Purkinje cell (primary cell): ENCODE data around the gene FOXD4L6. TPM values are rescaled to one million over a fixed set of nuclear protein-coding genes. Genes with fewer than 3 reads are reported as not detected.

ENCODE experiments used
- polyA plus RNA-seq: library from polyadenylated mRNA; unstranded; fragments of >200 nt; fragmentation: Nextera tagmentation; gene quantifications from 2 replicates; pipeline ENCODE4 v1.2.1, GENCODE V29; 2014

The FOXD4L6 gene
- 0.57 TPM in 1 of 2 replicates, not detected in the other for polyA plus RNA-seq

GRCh38 chr9:41128581-41128980 is at the start of gene FOXD4L6:
Gene FOXD4L6, minus strand, starts transcription at chr9:41128681. Its CDS starts 298 bp downstream, at chr9:41128383.

Other genes with a start within 250 kb of the FOXD4L6 start
- gene ZNG1F, start 60.6 kb upstream of the FOXD4L6 start, polyA plus RNA-seq: 34.7 and 47.8 TPM in 2 replicates